CD14-positive monocyte (primary cell): ENCODE results near the gene IFIH1. TPM values are rescaled to one million over a fixed set of nuclear protein-coding genes. Genes with fewer than 3 reads are reported as not detected.

Experiments used
- DNase-seq, 3 donors: peaks; one replicate each; pipeline ENCODE4 v3.0.0-alpha.2; 2011 to 2022
- H2AFZ ChIP-seq: 2 replicates; pipeline ENCODE4 v1.6.0; 2012; ENCODE audit warnings: mild to moderate bottlenecking, low read depth, low read length, inconsistent platforms; ENCODE audit not compliant: insufficient read depth, poor library complexity, severe bottlenecking
- H3K27ac ChIP-seq, 2 donors: 1 replicate in 1 of 2; 2 replicates in 1 of 2; pipeline ENCODE4 v1.5.1; 2012 to 2013; ENCODE audit warnings: low read length in 2 of 2, control low read depth in 1 of 2, inconsistent platforms in 1 of 2, low read depth in 1 of 2, mild to moderate bottlenecking in 1 of 2
- H3K27me3 ChIP-seq, 2 donors: one replicate each; pipeline versions ENCODE4 v1.6.0 to v1.6.1; 2011 to 2013; ENCODE audit warnings: low read length in 2 of 2; ENCODE audit not compliant: control insufficient read depth in 2 of 2, insufficient read depth in 2 of 2
- H3K36me3 ChIP-seq, 2 donors: replicated peaks in 1 of 2; 1 replicate in 1 of 2; 2 replicates in 1 of 2; pipeline versions ENCODE4 v1.5.1 to v1.6.1; 2012 to 2013; ENCODE audit warnings: low read length in 2 of 2, control low read depth in 1 of 2, inconsistent platforms in 1 of 2, mild to moderate bottlenecking in 1 of 2; ENCODE audit not compliant: insufficient read depth in 2 of 2, control insufficient read depth in 1 of 2
- H3K4me1 ChIP-seq, 2 donors: 1 replicate in 1 of 2; 2 replicates in 1 of 2; pipeline versions ENCODE4 v1.5.1 to v1.6.1; 2012 to 2013; ENCODE audit warnings: low read length in 2 of 2, control low read depth in 1 of 2, inconsistent platforms in 1 of 2, mild to moderate bottlenecking in 1 of 2, moderate library complexity in 1 of 2; ENCODE audit not compliant: insufficient read depth in 2 of 2, control insufficient read depth in 1 of 2
- H3K4me2 ChIP-seq: replicated peaks from 2 replicates; pipeline ENCODE3; 2012; ENCODE audit warnings: low read length, moderate library complexity, mild to moderate bottlenecking; ENCODE audit not compliant: poor library complexity, severe bottlenecking; ENCODE audit errors: extremely low read depth
- H3K4me3 ChIP-seq, 3 experiments: fragments of 200-600 bp in 1 of 3; sonication (generic) in 1 of 3; replicated peaks in 1 of 3; 1 replicate in 2 of 3; 2 replicates in 1 of 3; pipeline ENCODE4 v1.5.1; 2011 to 2013; ENCODE audit warnings: low read length in 3 of 3, mild to moderate bottlenecking in 3 of 3, control low read depth in 2 of 3, low read depth in 2 of 3, inconsistent platforms in 1 of 3, moderate library complexity in 1 of 3
- H3K79me2 ChIP-seq: 2 replicates; pipeline ENCODE4 v1.6.0; 2012; ENCODE audit warnings: mild to moderate bottlenecking, control low read depth, inconsistent platforms, low read length, moderate library complexity; ENCODE audit not compliant: insufficient read depth
- H3K9ac ChIP-seq: 2 replicates; pipeline ENCODE4 v1.6.0; 2017; ENCODE audit warnings: low read length, mild to moderate bottlenecking; ENCODE audit not compliant: insufficient read depth, poor library complexity, severe bottlenecking
- H3K9me3 ChIP-seq, 2 donors: replicated peaks in 1 of 2; 1 replicate in 1 of 2; 2 replicates in 1 of 2; pipeline versions ENCODE4 v1.5.1 to v1.6.1; 2012 to 2013; ENCODE audit warnings: low read length in 2 of 2, control low read depth in 1 of 2; ENCODE audit not compliant: control insufficient read depth in 1 of 2, insufficient read depth in 1 of 2
- H4K20me1 ChIP-seq: 2 replicates; pipeline ENCODE4 v1.6.0; 2012; ENCODE audit warnings: mild to moderate bottlenecking, low read length, control low read depth, moderate library complexity; ENCODE audit not compliant: insufficient read depth
- H3K27ac Mint-ChIP-seq, 7 donors: one replicate each; pipeline ENCODE4 v1.8.0; 2020; ENCODE audit warnings: mild to moderate bottlenecking in 7 of 7, mixed read lengths in 7 of 7, moderate library complexity in 6 of 7, inconsistent platforms in 2 of 7
- H3K27me3 Mint-ChIP-seq, 3 donors: one replicate each; pipeline ENCODE4 v1.8.0; 2021 to 2022; ENCODE audit warnings: low read depth in 3 of 3, mild to moderate bottlenecking in 3 of 3, mixed read lengths in 3 of 3, moderate library complexity in 3 of 3, inconsistent platforms in 1 of 3
- H3K36me3 Mint-ChIP-seq, 2 donors: one replicate each; pipeline ENCODE4 v1.8.0; 2020; ENCODE audit warnings: mixed read lengths in 2 of 2, inconsistent platforms in 1 of 2, mild to moderate bottlenecking in 1 of 2
- H3K4me1 Mint-ChIP-seq: one replicate; pipeline ENCODE4 v1.8.0; 2020; ENCODE audit warnings: mild to moderate bottlenecking, mixed read lengths
- H3K4me3 Mint-ChIP-seq, 2 donors: one replicate each; pipeline ENCODE4 v1.8.0; 2020; ENCODE audit warnings: mild to moderate bottlenecking in 2 of 2, mixed read lengths in 2 of 2, moderate library complexity in 1 of 2
- H3K9me3 Mint-ChIP-seq, 7 donors: one replicate each; pipeline ENCODE4 v1.8.0; 2020 to 2022; ENCODE audit warnings: mixed read lengths in 7 of 7, mild to moderate bottlenecking in 6 of 7, moderate library complexity in 6 of 7, inconsistent platforms in 2 of 7
- WGBS: methylation state at CpG from one replicate; pipeline ENCODE4 v1.1.5; 2013; ENCODE audit warnings: missing lambda C conversion rate; ENCODE audit not compliant: insufficient coverage; 5-methylcytosine and 5-hydroxymethylcytosine counted together
- intact Hi-C, 2 donors: fragments of 100-400 bp; cut with micrococcal nuclease; formaldehyde crosslinking; loops; one replicate each; pipeline versions ENCODE4 v1.15.0 to v1.15.1; 2023
- polyA plus RNA-seq, 3 donors: library from polyadenylated mRNA; depleted of rRNA in 1 of 3; unstranded in 2 of 3; stranded (reverse) in 1 of 3; fragments of 300-500 nt in 2 of 3; fragments of >200 nt in 1 of 3; fragmentation: Illumina TruSeq in 2 of 3; gene quantifications; 1 replicate in 2 of 3; 2 replicates in 1 of 3; pipeline ENCODE4 v1.2.3, GENCODE V29; 2012 to 2021
- TF ChIP-seq, protein P1 (sequence below): fragments of 200-600 bp; IDR thresholded peaks from one replicate; pipeline ENCODE4 v1.8.0; 2022; ENCODE audit warnings: antibody characterized with exemption, mild to moderate bottlenecking

The IFIH1 gene
- polyA plus RNA-seq, 3 donors = 11.6 to 17.6 (median 17.1) TPM

GRCh38 chr2:162241571-162241970 is 76.9 kb downstream of the IFIH1 start:
- peaks cover 0 to 2% (median 0%) of the 10 kb centered on the region in 7 donors for H3K9me3 Mint-ChIP-seq
- DNase-seq = no peak
- H4K20me1 ChIP-seq = no peaks in the 10 kb centered on the region
- H3K9me3 ChIP-seq = no peaks in the 10 kb centered on the region
- no peak overlapping the region for H3K4me2 ChIP-seq
- H3K36me3 ChIP-seq = no peaks in the 10 kb centered on the region
- no peak overlapping the region for H2AFZ ChIP-seq
- H3K79me2 ChIP-seq = no peaks in the 10 kb centered on the region
- no peak overlapping the region for H3K27ac Mint-ChIP-seq
- no CpG with 5 or more reads among the region's 1 CpG for WGBS
- no peak overlapping the region for H3K4me3 ChIP-seq
- H3K36me3 Mint-ChIP-seq = no peaks in the 10 kb centered on the region
- no peak overlapping the region for H3K9ac ChIP-seq
- H3K27me3 ChIP-seq = no peaks in the 10 kb centered on the region
- no peaks in the 10 kb centered on the region for H3K4me1 ChIP-seq
- H3K27me3 Mint-ChIP-seq = no peaks in the 10 kb centered on the region
- no peak overlapping the region for H3K27ac ChIP-seq
- intact Hi-C loops = no loop called here
- H3K4me1 Mint-ChIP-seq = peaks cover 1% of the 10 kb centered on the region
- TF ChIP-seq, protein P1, sequence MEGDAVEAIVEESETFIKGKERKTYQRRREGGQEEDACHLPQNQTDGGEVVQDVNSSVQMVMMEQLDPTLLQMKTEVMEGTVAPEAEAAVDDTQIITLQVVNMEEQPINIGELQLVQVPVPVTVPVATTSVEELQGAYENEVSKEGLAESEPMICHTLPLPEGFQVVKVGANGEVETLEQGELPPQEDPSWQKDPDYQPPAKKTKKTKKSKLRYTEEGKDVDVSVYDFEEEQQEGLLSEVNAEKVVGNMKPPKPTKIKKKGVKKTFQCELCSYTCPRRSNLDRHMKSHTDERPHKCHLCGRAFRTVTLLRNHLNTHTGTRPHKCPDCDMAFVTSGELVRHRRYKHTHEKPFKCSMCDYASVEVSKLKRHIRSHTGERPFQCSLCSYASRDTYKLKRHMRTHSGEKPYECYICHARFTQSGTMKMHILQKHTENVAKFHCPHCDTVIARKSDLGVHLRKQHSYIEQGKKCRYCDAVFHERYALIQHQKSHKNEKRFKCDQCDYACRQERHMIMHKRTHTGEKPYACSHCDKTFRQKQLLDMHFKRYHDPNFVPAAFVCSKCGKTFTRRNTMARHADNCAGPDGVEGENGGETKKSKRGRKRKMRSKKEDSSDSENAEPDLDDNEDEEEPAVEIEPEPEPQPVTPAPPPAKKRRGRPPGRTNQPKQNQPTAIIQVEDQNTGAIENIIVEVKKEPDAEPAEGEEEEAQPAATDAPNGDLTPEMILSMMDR = no peak
- H3K4me3 Mint-ChIP-seq = no peak overlapping the region

GRCh38 chr2:162234620-162235462 is 83.6 kb downstream of the IFIH1 start:
- intact Hi-C loops = no loop called here
- no peaks in the 10 kb centered on the region for H3K36me3 Mint-ChIP-seq
- Histone ChIP-seq H3K9me3 (peaks cover 0 to 11% of the 10 kb centered on the region in 2 donors), H4K20me1 (no peaks in the 10 kb centered on the region), H3K36me3 (no peaks in the 10 kb centered on the region), H3K4me3 (no peak overlapping the region), H3K27me3 (no peaks in the 10 kb centered on the region), H3K27ac (no peak overlapping the region), H3K4me1 (no peaks in the 10 kb centered on the region), H3K9ac (no peak overlapping the region), H2AFZ (no peak overlapping the region), H3K79me2 (no peaks in the 10 kb centered on the region), H3K4me2 (no peak overlapping the region)
- 98% methylated on average over 25 of the region's 38 CpGs for WGBS
- peaks cover 6% of the 10 kb centered on the region for H3K4me1 Mint-ChIP-seq
- TF ChIP-seq, protein P1 = no peak
- H3K4me3 Mint-ChIP-seq = no peak overlapping the region
- no peak for DNase-seq
- no peak overlapping the region for H3K27ac Mint-ChIP-seq
- peaks cover 4 to 14% (median 6%) of the 10 kb centered on the region in 7 donors for H3K9me3 Mint-ChIP-seq
- no peaks in the 10 kb centered on the region for H3K27me3 Mint-ChIP-seq
